ENCODE measurements around the gene ACAP3. TPM values are rescaled to one million over a fixed set of nuclear protein-coding genes. Genes with fewer than 3 reads are reported as not detected.

Gene ACAP3
- total RNA-seq, 2 experiments from 2014 or later, result 69.5 to 92.1 TPM

DNA sequence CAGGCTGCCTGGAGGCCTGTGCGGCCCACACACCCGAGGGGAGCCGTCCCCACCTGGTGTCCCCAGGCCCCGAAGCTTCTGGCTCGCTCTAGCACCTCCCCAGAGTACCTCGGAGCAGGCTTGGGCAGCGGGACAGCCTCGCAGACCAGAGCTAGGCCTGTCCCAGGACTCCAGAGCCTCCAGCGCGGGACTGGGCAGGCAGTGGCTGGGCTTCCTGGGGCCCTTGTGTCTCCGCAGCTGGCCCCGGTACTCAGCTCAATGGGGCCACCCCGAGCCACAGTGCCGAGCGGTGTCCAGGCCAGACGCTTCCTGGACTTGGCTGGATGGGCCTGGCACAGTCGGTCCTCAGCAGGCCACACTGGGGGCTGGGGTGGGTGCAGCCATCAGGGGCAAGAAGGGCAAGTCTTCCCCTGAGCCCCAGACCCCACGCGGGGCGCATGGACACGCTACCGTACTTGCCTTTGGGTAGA lies 22.6 kb downstream of the ACAP3 start:
- POLR2A ChIA-PET, result no interaction called here
- CTCF ChIA-PET, result interaction anchor here (0.7 to 1.4 kb wide), 4 partner anchors 45 to 226 kb away, joined by 3 to 4 read pairs (median 3); no protein-coding TSS in a partner anchor
- Mint-ChIP-seq H3K36me3 (ENCODE audit: low read depth) (no peaks in the 10 kb centered on the region), H3K9me3 (no peaks in the 10 kb centered on the region), H3K27me3 (no peaks in the 10 kb centered on the region), H3K27ac (no peak overlapping the region), H3K4me3 (no peak overlapping the region), H3K4me1 (no peaks in the 10 kb centered on the region)
- DNase-seq, result no peak

DNA sequence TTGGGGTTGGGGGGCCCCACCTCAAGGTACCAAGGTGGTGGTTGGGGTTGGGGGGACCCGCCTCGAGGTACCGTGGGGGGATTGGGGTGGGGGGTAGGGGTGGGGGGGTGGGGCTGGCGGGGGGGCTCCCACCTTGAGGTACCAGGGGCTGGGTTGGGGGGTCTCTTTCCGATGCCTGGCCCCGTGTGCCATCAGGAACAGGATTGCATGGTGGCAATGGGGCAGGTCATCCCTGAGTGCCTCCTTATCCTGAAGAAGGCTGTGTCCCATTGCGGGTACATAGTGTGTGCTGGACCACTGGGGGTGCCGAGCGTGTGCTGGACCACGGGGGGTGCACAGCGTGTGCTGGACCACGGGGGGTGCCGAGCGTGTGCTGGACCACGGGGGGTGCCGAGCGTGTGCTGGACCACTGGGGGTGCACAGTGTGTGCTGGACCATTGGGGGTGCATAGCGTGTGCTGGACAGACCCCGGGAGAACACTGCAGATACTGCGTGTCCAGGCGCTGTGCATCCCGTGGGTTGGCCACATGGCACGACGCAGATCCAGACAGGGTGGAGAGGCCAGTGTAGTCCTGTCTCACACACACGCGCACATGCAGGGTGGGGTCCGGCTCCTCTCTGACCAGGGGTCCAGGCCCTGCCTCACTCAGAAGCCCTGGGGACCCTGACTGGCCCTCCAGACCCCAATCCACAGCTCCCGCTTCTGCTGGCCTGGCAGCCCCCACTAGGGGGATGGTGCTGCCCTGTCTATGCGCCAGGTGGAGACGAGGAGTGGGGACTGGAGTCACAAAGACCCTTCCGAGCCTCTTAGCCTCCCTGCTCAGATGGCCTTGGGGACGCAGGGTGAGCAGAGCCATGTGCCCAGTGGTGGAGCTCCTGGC lies 23.3 kb downstream of the ACAP3 start:
- no peaks in the 10 kb centered on the region for H3K36me3 Mint-ChIP-seq (ENCODE audit: low read depth)
- DNase-seq, result no peak
- CTCF ChIA-PET, result interaction anchor here (1.4 kb wide), 1 partner anchor 161 kb away, joined by 3 read pairs; no protein-coding TSS in a partner anchor
- H3K27me3 Mint-ChIP-seq, result no peaks in the 10 kb centered on the region
- H3K9me3 Mint-ChIP-seq, result no peaks in the 10 kb centered on the region
- no peak overlapping the region for H3K27ac Mint-ChIP-seq
- POLR2A ChIA-PET, result no interaction called here
- H3K4me1 Mint-ChIP-seq, result no peaks in the 10 kb centered on the region
- H3K4me3 Mint-ChIP-seq, result no peak overlapping the region

DNA sequence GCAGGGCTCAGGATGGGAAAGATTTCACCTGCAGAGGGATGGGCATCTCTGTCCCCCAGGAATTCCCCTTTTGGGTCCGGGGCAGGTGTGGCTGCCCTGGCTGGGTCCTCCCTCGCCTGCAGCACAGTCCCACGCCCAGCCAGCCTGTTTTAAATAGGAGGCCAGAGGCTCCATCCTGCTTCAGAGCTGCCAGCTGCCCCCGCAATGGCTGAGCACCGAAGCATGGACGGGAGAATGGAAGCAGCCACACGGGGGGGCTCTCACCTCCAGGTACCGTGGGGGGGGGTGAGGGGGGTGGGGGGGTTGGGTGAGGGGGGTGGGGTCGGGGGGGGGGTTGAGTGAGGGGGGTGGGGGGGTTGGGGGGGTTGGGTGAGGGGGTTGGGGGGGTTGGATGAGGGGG lies 23.9 kb downstream of the ACAP3 start:
- DNase-seq, result no peak
- no peaks in the 10 kb centered on the region for H3K27me3 Mint-ChIP-seq
- ChIA-PET CTCF (no interaction called here), POLR2A (no interaction called here)
- no peaks in the 10 kb centered on the region for H3K4me1 Mint-ChIP-seq
- no peaks in the 10 kb centered on the region for H3K36me3 Mint-ChIP-seq (ENCODE audit: low read depth)
- no peaks in the 10 kb centered on the region for H3K9me3 Mint-ChIP-seq
- H3K4me3 Mint-ChIP-seq, result no peak overlapping the region
- no peak overlapping the region for H3K27ac Mint-ChIP-seq

DNA sequence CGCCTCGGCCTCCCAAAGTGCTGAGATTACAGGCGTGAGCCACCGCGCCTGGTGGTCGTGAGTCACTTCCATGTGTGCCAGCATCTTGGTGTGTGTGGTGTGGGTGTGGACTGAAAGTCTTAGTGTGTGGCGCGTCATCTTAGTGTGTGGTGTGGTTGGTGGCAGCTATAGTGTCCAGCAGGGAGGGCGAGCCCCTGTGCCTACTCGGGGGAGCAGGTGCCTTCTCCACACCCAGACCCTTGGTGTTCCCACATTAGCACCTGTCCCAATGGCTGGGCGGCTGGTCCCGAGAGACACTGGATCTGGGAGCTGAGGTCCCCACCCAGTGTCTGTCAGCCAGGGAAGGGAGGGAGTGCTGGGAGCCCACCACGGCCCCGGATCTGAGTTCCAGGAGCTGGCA lies 24.7 kb downstream of the ACAP3 start:
- no peak for DNase-seq
- Mint-ChIP-seq H3K4me3 (no peak overlapping the region), H3K9me3 (no peaks in the 10 kb centered on the region), H3K4me1 (no peaks in the 10 kb centered on the region), H3K27ac (no peak overlapping the region), H3K36me3 (ENCODE audit: low read depth) (no peaks in the 10 kb centered on the region), H3K27me3 (no peaks in the 10 kb centered on the region)
- POLR2A ChIA-PET, result no interaction called here
- CTCF ChIA-PET, result interaction anchor here (0.5 to 2.5 kb wide), 3 partner anchors 9 to 658 kb away, joined by 3 to 6 read pairs (median 4); partner anchors contain the start of gene UBE2J2

DNA sequence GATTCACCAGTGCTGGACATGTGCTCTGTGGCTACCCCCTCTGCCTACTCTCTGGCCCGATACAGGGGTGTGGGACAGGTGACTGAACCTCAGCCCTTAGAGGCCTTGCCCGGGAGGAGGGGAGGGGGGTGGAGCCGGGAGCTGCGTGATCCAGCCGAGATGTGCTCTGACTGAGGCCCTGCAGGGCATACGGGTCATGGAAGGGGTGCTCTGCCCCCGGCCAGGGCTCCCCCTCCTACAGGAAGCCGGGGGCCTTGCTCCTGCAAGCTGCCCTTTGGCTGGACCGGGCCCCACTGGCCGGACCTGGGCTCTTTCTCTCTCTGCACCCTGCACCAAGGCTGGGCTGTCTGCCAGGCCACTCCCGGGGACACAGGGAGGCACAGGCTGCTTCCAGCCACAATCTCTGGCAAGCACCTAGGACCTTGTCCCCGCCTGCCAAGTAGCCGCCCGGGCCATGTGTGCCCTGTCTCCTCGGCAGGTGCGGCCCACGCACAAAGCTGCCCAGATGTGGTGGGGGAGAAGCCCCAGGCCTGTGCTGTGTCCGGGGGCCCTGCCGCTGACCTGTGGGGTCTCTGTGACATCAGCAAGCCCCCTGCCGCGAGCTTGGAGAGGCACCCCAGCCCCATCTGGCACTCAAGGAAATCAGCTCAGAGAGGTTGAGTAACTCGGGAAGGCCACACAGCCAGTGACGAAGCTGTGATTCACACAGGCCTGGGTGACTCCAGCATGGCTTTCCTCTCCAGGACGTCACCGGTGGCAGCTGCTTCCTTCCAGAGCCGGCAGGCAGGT lies 26.0 kb downstream of the ACAP3 start:
- Mint-ChIP-seq H3K27ac (no peak overlapping the region), H3K9me3 (no peaks in the 10 kb centered on the region), H3K36me3 (ENCODE audit: low read depth) (no peaks in the 10 kb centered on the region), H3K4me1 (no peaks in the 10 kb centered on the region), H3K4me3 (no peak overlapping the region), H3K27me3 (no peaks in the 10 kb centered on the region)
- ChIA-PET POLR2A (no interaction called here), CTCF (interaction anchor here (0.6 to 2.5 kb wide), 3 partner anchors 8 to 284 kb away, joined by 3 to 6 read pairs (median 4); partner anchors contain the start of gene UBE2J2)
- no peak for DNase-seq

DNA sequence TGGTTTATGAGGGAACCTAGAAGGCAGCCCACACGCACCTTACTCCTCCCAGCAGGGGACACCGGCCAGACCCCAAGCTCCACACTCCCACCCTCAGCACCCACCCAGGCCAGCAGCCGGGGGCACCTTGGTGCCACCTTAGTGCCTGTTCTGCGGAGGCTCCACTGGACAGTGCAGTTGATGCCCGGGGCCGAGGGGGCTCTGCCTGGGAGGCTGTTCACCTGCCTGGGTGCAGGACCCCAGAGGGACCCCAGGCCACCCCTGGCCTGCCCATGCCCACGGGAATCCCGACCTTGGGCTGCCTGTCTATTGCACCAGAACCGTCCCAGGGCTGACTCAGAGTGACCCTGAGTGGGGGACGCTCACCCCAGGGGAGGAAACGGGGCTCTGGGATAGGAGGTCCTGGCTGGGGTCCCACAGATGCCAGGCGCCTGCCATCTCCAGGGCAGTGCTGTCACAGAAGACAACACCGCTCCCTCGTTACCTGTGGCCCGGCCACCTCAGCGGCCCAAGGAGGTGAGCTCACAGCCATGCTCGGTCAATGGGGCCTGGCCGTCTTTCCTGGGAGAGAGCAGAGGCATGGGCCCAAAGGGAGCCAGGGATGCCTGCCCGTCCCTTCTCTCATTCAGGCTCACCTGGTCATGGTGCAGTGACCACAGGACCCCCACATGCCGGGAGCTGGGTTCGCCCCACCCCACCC lies 26.8 kb downstream of the ACAP3 start:
- Mint-ChIP-seq H3K27me3 (no peaks in the 10 kb centered on the region), H3K9me3 (no peaks in the 10 kb centered on the region), H3K27ac (no peak overlapping the region), H3K4me1 (no peaks in the 10 kb centered on the region), H3K36me3 (ENCODE audit: low read depth) (no peaks in the 10 kb centered on the region), H3K4me3 (no peak overlapping the region)
- POLR2A ChIA-PET, result no interaction called here
- no peak for DNase-seq
- CTCF ChIA-PET, result interaction anchor here (1.7 to 2.5 kb wide), 2 partner anchors 11 to 158 kb away, joined by 5 to 6 read pairs; no protein-coding TSS in a partner anchor

DNA sequence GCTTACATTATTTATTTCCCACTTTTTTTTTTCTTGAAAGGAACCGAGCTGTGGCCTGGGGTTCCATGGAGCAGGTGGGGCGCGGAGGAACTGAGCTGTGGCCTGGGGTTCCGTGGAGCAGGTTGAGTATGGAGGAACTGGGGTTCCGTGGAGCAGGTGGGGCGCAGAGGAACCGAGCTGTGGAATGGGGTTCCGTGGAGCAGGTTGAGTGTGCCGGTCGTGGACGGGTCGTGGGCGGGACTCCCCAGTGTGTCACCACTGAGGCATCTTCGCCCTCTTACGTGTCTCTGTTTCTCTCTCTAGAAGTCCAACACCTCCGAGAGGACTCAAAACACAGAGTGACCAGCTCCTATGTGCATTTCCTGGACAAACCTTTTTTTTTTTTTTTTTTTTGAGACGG lies 28.7 kb downstream of the ACAP3 start:
- Mint-ChIP-seq H3K4me1 (peaks cover 6% of the 10 kb centered on the region), H3K9me3 (no peaks in the 10 kb centered on the region), H3K36me3 (ENCODE audit: low read depth) (no peaks in the 10 kb centered on the region), H3K27me3 (no peaks in the 10 kb centered on the region), H3K4me3 (no peak overlapping the region), H3K27ac (no peak overlapping the region)
- ChIA-PET POLR2A (no interaction called here), CTCF (interaction anchor here (1.8 kb wide), 1 partner anchor 12 kb away, joined by 6 read pairs; no protein-coding TSS in a partner anchor)
- no peak for DNase-seq

DNA sequence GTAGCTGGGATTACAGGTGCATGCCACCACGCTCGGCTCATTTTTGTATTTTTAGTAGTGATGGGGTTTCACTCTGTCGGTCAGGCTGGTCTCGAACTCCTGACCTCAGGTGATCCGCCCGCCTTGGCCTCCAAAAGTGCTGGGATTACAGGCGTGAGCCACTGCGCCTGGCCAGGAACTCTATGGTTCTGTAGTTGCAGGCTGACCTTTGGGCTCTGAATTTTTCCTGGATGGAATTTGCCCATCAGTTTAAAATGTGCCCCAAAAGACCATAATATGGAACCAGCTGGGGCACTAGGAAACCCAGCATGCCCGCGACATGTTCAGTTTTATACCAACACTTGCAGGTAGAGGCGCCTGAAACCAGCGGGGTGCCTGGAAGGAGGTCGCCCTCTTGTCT lies 29.1 kb downstream of the ACAP3 start:
- no peak for DNase-seq
- POLR2A ChIA-PET, result interaction anchor here (0.6 kb wide), 1 partner anchor 284 kb away, joined by 13 read pairs; no protein-coding TSS in a partner anchor
- Mint-ChIP-seq H3K27me3 (no peaks in the 10 kb centered on the region), H3K27ac (no peak overlapping the region), H3K4me3 (no peak overlapping the region), H3K36me3 (ENCODE audit: low read depth) (no peaks in the 10 kb centered on the region), H3K4me1 (peaks cover 6% of the 10 kb centered on the region), H3K9me3 (no peaks in the 10 kb centered on the region)
- CTCF ChIA-PET, result interaction anchor here (0.6 to 1.8 kb wide), 3 partner anchors 12 to 244 kb away, joined by 3 to 6 read pairs (median 3); no protein-coding TSS in a partner anchor

DNA sequence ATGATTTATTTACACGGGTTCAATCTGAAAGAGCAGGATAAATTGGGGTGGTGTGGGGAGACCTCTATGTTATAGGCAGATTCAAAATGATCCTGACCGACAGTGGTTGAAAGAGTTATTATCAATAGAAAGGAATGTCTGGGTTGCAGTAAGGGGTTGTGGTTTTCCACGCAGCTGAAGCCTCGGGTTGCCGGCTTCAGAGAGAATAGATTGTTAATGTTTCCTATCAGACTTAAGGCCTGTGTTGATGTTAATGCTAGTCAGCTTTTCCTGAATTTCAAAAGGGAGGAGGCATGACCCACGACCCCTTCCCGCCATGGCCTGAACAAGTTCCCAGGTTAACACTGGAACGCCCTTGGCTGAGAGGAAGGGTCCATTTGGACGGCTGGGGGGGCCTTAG lies 31.9 kb downstream of the ACAP3 start:
- Mint-ChIP-seq H3K27ac (peak overlapping the region; percentile 38), H3K9me3 (no peaks in the 10 kb centered on the region), H3K4me1 (peaks cover 26% of the 10 kb centered on the region), H3K36me3 (ENCODE audit: low read depth) (peaks cover 17% of the 10 kb centered on the region), H3K4me3 (peak overlapping the region; percentile 33), H3K27me3 (no peaks in the 10 kb centered on the region)
- no peak for DNase-seq
- POLR2A ChIA-PET, result no interaction called here
- CTCF ChIA-PET, result no interaction called here

DNA sequence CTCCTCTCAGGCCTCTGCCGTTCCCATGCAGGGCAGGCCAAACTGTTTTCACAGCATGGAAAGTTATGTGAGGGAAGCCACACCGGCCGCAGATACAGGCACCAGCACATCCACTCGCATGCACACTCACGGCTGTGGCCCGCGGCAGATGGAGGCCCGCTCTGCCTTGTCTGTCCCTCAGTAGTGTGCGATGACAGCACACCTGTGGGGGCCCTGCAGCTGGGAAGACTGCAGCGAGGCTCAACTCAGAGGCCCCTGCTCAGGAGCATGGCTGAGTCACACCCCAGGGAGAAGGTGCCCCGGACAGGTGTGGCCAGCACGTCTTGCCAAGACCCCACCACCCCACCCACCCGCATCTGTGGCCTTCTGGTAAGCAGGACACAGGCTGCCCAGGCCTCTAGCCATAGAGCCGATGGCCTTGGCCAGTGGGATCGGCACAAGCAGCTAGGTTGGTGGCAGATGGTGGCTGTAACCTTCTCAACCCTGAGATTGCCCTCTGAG lies 32.7 kb downstream of the ACAP3 start:
- ChIA-PET POLR2A (no interaction called here), CTCF (interaction anchor here (1.7 kb wide), 1 partner anchor 7 kb away, joined by 4 read pairs; no protein-coding TSS in a partner anchor)
- Mint-ChIP-seq H3K36me3 (ENCODE audit: low read depth) (peaks cover 26% of the 10 kb centered on the region), H3K4me1 (peaks cover 35% of the 10 kb centered on the region), H3K27me3 (no peaks in the 10 kb centered on the region), H3K9me3 (no peaks in the 10 kb centered on the region), H3K27ac (no peak overlapping the region), H3K4me3 (peak overlapping the region; percentile 69)
- DNase-seq, result no peak

DNA sequence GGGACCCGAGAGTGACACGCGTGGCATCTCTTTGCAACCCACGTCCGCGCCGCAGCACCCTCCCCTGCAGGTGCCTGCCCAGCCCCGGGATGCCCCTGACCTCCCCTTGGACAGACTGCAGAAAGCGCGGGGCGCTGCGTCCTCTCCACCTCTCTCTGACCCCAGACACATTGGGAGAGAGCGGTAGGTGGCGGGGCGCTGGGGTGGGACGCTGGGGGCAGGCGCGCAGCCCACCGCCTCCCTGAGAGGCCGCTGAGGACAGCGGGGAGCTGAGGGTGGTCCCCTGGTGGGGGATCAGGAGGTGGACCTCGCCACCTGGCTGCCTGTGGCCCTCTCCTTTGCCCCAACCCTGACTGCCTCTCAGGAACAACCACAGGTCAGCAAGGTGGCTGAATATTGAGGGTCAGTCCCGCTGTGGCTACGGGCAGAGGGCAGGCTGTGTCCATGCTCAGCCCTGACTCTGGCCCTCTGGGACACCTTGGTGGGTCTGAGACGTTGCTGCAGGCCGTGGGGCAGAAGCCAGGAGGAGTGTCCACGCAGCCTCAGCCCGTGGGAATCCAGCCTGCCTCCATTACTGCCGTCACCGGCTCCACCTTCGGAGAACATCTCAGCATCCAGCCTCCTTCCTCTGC lies 33.3 kb downstream of the ACAP3 start:
- peaks cover 39% of the 10 kb centered on the region for H3K4me1 Mint-ChIP-seq
- ChIA-PET POLR2A (no interaction called here), CTCF (interaction anchor here (0.6 to 1.7 kb wide), 4 partner anchors 8 to 587 kb away, joined by 3 to 4 read pairs (median 4); no protein-coding TSS in a partner anchor)
- peak overlapping the region; percentile 57 for H3K27ac Mint-ChIP-seq
- DNase-seq, result no peak
- H3K36me3 Mint-ChIP-seq (ENCODE audit: low read depth), result peaks cover 29% of the 10 kb centered on the region
- no peaks in the 10 kb centered on the region for H3K9me3 Mint-ChIP-seq
- H3K4me3 Mint-ChIP-seq, result peak overlapping the region; percentile 69
- H3K27me3 Mint-ChIP-seq, result no peaks in the 10 kb centered on the region
